ENCODE results near the gene ZNF366. TPM values are rescaled to one million over a fixed set of nuclear protein-coding genes. Genes with fewer than 3 reads are reported as not detected.

Gene ZNF366
- total RNA-seq, 1 donor from 2014 or later: 8.1 TPM

DNA sequence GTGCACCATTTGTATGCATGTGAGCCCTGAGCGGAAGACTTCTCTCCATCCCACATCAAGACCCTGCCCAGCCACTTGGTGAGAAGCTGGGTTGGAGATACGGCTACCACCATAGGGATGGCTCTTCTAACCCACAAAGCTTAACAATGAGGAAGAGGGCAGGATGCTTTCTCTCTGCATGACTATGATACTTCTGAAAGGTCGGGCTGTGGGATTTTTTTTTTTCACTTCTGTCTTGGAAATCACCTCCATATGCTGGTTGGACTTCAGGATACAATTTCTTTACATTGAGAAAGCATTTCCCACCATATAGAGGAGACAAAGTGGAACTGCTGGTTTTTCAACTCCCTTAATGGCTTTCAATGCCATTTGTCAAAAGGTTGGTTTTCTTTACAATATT lies 30.5 kb downstream of the ZNF366 start:
- Histone ChIP-seq H3K4me3 (no peak overlapping the region), H3K27me3 (ENCODE audit: low read depth) (no peaks in the 10 kb centered on the region), H3K27ac (replicated peaks) (no peak overlapping the region), H3K36me3 (no peaks in the 10 kb centered on the region), H3K4me1 (peaks cover 37% of the 10 kb centered on the region), H3K9me3 (replicated peaks) (no peaks in the 10 kb centered on the region)
- intact Hi-C loops (cut with micrococcal nuclease): no loop called here
- DNase-seq: no peak
- TF ChIP-seq, protein P1, sequence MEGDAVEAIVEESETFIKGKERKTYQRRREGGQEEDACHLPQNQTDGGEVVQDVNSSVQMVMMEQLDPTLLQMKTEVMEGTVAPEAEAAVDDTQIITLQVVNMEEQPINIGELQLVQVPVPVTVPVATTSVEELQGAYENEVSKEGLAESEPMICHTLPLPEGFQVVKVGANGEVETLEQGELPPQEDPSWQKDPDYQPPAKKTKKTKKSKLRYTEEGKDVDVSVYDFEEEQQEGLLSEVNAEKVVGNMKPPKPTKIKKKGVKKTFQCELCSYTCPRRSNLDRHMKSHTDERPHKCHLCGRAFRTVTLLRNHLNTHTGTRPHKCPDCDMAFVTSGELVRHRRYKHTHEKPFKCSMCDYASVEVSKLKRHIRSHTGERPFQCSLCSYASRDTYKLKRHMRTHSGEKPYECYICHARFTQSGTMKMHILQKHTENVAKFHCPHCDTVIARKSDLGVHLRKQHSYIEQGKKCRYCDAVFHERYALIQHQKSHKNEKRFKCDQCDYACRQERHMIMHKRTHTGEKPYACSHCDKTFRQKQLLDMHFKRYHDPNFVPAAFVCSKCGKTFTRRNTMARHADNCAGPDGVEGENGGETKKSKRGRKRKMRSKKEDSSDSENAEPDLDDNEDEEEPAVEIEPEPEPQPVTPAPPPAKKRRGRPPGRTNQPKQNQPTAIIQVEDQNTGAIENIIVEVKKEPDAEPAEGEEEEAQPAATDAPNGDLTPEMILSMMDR (IDR thresholded peaks at IDR 0.05; ENCODE audit: borderline replicate concordance): no peak

DNA sequence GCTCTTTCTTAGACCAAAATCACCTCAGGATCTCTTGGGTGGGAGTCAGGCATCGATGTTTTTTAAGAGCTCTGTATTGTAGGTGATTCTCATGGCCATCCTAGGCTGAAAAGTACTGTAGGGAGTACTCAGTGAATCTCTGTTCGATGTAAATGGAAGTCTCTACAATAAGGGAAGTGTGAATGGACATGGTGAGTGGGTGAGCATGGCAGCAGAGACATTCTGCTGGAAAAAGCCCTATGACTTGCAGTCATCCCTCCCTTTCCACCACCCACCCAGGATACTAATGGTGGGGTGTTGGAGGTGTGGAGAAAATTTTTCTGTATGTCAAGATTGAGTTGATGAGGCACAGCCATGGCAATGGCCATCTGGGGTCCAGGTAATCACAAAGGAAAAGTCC lies 30.9 kb downstream of the ZNF366 start:
- no peak overlapping the region for H3K4me3 ChIP-seq
- no peaks in the 10 kb centered on the region for H3K27me3 ChIP-seq (ENCODE audit: low read depth)
- no peaks in the 10 kb centered on the region for H3K36me3 ChIP-seq
- TF ChIP-seq, protein P1 (IDR thresholded peaks at IDR 0.05; ENCODE audit: borderline replicate concordance): no peak
- no peak for DNase-seq
- intact Hi-C loops (cut with micrococcal nuclease): no loop called here
- H3K4me1 ChIP-seq: peaks cover 37% of the 10 kb centered on the region
- no peaks in the 10 kb centered on the region for H3K9me3 ChIP-seq (replicated peaks)
- H3K27ac ChIP-seq (replicated peaks): no peak overlapping the region

DNA sequence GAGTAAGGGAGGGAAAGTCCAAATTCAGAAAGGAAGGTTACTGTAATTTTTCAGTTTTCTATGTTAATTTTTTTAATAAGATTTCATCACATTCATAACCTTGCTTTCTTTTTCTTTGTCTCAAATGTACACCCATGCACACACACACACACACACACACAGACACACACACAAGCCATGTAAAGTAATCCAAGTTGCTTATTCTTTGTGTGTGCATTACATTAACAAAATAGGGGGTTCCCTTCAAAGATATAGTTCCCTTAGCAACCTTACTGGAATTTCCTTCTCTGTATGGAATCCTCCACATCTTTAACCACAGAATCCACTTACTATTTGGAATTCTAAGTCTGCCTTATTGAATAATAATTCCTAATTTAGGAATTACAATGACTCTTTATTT lies 32.7 kb downstream of the ZNF366 start:
- H3K36me3 ChIP-seq: no peaks in the 10 kb centered on the region
- H3K27ac ChIP-seq (replicated peaks): no peak overlapping the region
- no peak overlapping the region for H3K4me3 ChIP-seq
- no peaks in the 10 kb centered on the region for H3K27me3 ChIP-seq (ENCODE audit: low read depth)
- peaks cover 34% of the 10 kb centered on the region for H3K4me1 ChIP-seq
- no peak for DNase-seq
- intact Hi-C loops (cut with micrococcal nuclease): no loop called here
- TF ChIP-seq, protein P1 (IDR thresholded peaks at IDR 0.05; ENCODE audit: borderline replicate concordance): no peak
- no peaks in the 10 kb centered on the region for H3K9me3 ChIP-seq (replicated peaks)

DNA sequence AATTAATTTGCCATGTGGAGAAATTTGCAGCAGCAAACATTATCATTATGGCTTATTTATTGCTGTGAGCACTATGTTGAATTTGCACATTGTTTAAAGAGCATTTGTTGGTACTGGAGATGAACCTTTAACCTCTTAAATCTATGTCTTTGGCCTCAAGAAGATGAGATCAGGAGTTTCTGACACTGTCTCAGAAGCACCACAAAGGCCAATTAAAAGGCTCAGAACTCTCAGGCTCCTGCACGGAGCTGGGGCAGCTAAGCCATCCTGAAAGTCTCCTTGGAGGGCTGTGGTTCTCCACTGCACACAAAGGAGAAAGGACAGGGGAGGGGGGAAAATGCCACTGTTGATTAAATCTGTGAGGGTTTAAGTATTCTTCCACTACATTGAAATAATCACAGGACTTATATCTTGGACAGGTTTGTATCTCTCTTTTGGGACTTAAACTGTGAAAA lies 33.1 kb downstream of the ZNF366 start:
- Histone ChIP-seq H3K4me3 (no peak overlapping the region), H3K36me3 (no peaks in the 10 kb centered on the region)
- intact Hi-C loops (cut with micrococcal nuclease): no loop called here

DNA sequence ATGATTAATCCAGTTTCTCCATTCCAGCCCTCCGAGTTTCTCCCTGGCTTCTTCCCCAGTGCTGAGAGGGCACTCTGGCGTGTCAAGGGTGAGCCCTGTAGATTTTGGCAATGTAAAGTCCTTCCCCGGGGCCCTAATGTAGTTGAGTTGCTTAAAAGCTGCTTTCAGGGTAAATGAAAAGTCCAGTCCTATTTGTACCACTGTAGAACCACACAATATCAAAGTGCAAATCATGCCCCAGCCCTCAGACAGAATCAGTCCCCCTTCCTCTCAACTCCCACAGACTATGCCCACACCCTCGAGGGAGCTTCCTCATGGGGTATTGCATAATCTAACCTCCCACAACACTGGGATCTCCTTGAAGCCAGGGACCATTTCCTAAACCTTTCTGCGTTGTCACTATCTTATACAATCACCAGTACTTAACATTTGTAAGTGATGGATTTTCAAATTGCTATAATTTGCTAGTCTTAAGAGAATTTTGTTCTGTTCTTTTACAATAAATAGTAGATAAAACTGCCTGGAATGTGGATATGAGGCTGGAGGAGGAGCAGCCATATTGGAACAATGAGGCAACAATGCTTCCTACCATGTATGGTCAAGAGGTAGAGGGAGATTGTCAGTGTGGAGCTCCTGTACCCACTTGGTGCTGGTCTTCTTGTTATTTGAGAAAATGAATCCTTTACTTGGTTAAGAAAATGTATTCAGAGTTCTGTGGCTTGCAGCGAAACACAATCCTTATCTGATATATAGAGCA lies 34.4 kb downstream of the ZNF366 start:
- H3K36me3 ChIP-seq: no peaks in the 10 kb centered on the region
- TF ChIP-seq, protein P1 (IDR thresholded peaks at IDR 0.05; ENCODE audit: borderline replicate concordance): no peak
- intact Hi-C loops (cut with micrococcal nuclease): no loop called here
- H3K9me3 ChIP-seq (replicated peaks): no peaks in the 10 kb centered on the region
- no peaks in the 10 kb centered on the region for H3K27me3 ChIP-seq (ENCODE audit: low read depth)
- no peak for DNase-seq
- H3K4me3 ChIP-seq: no peak overlapping the region
- H3K27ac ChIP-seq (replicated peaks): no peak overlapping the region
- peaks cover 35% of the 10 kb centered on the region for H3K4me1 ChIP-seq

More for the DNA sequence above, 33.1 kb downstream of the ZNF366 start:
- Histone ChIP-seq H3K27ac (replicated peaks) (no peak overlapping the region), H3K27me3 (ENCODE audit: low read depth) (no peaks in the 10 kb centered on the region), H3K4me1 (peaks cover 35% of the 10 kb centered on the region), H3K9me3 (replicated peaks) (no peaks in the 10 kb centered on the region)
- DNase-seq: no peak
- TF ChIP-seq, protein P1 (IDR thresholded peaks at IDR 0.05; ENCODE audit: borderline replicate concordance): no peak

Measured in left ventricle myocardium inferior (tissue), 1 donor.